HG03457 (cell line): ENCODE measurements around the gene LHX4.
"Not testable (repeated sequence)": the region's sequence is repeated elsewhere in the genome, so short reads cannot be mapped to it uniquely, and the experiment has no call there.

Experiments used
- ATAC-seq: cut with Tn5 transposase; IDR thresholded peaks from one replicate; pipeline ENCODE4 v1.9.1; 2021; ENCODE audit warnings: moderate number of reproducible peaks; ENCODE audit not compliant: unreplicated experiment

Gene LHX4

GRCh38 chr1:180196436-180197003 lies 33.5 kb upstream of the LHX4 start:
- ATAC-seq, result no peak

GRCh38 chr1:180197231-180197630 lies 32.8 kb upstream of the LHX4 start:
- no peak for ATAC-seq

- ATAC-seq, result no peak
Observed at GRCh38 chr1:180198196-180198595, 31.9 kb upstream of the LHX4 start.

DNA sequence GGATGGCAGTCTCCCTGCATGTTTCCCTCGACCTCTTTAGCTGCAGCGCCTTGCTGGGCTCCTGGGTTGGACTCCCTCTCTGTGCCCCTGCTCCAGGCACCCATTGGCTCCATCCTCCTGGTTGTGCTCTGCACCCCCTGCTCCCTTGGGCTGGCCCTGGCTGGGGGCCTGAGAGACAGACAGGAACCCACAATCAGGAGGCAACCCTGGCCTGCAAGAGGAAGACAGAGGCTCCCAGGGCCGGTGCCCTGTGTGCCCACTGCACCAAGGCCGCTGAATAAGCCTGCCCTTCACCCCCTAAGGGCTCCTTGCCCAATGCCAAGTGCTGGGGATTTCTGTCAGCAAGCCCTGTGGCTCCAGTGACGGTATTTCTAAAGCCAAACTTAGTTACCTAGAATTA lies 31.5 kb upstream of the LHX4 start:
- no peak for ATAC-seq

DNA sequence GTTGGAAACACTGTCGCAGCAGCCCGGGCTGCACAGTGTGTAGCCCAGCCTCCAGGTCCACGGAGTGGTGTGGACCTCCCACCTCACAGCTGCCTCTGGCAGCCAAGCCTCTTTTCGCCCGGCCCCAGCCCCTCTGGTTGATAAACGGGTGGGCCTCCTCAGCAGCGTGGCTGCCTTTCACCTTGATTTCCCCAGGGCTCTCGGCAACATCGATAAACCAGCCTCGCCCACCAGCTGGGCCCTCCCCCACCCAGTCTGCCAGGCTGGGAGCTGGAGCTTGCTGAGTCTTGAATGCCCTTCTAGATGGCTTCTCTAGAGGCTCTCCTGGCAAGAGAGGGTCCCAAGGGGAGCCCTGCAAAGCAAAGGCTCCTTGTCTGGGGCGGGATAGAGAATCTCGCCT lies 31.0 kb upstream of the LHX4 start:
- no peak for ATAC-seq

GRCh38 chr1:180201451-180202200 lies 28.4 kb upstream of the LHX4 start:
- ATAC-seq, result no peak

GRCh38 chr1:180202588-180202987 lies 27.5 kb upstream of the LHX4 start:
- ATAC-seq, result not testable (repeated sequence)

DNA sequence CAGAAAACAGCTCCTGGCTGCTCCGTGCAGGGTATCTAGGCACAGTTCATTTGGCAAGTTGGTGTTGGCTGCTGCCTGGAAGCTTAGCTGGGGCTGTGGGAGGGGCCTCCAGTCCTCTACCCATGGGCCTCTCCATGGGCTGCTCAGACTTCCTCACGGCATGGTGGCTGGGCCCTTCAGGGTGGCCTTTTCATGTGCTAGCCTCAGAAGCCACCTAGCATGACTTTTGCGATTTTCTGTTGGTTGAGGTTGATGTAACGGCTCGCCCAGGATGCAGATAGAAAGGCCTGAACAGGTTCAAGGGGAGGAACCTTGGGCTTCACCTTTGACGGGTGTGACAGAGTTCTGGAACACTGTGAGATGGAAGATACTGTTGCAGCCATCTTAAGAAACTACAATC lies 25.8 kb upstream of the LHX4 start:
- ATAC-seq, result no peak

DNA sequence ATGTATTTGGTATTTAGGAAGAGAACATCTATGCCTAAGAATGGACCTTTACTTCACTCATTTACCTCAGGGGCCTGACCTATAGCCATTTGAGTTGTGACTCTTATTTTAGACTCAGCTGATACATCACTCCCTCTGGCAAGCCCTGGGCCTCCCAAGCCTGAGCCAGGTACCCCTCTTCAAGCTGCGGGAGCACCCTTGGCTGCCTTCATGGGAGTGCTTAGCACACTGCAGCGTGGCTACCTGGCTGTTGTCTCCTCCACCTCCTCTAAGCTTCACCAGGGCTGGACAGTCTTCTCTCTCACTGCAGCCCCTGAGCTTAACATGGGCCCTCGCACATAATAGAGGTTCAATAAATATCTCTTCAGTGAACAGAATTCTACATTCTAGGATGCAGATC lies 23.5 kb upstream of the LHX4 start:
- ATAC-seq, result no peak

DNA sequence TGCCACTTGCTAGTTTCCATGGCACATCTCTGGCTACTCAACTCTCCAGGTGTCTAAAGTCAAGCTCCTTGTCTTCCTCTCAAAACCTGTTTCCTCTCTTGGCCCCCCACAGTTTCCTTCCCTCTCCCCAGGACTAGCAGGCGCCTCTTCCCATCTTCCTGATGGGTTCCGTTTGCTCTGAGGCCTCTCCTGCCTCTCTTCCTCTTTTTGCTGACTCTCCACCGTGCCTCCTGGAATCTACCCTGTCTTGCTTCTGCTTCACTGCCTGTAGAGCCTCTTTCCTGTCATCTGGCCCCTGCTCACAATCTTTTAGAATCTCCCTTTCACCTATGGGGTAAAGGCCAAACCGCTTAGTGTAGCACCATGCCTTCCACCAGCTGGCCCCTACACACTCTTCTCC lies 21.8 kb upstream of the LHX4 start:
- no peak for ATAC-seq

DNA sequence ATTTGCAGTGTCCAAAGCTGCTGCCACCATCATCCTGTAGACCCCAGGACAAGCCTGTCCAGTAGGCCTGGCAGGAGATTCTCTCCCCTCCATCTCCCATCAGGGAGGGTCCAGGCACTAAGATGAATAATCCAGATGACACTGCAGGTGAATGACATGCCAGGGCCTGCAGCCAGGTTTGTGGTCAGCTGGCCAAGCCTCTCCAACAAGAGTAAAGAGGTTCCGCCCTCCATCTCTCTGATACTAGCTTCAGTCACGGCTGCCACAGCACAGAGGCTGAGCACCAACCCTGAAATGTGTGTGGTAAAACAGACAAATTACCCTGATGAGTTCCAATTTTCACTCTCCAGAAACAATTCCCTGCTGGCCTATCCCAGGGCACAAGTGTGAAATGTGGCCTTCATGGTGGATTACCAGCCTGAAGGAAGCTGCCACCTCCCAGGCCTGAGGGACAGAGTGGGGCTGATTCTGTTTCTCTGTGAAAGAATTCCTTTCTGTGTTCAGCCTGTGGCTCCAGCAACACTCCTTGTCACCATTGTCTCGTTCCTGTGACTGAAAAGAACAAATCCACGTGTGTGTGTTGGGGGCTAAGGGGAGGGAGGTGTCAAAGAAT lies 19.9 kb upstream of the LHX4 start:
- ATAC-seq, result no peak

GRCh38 chr1:180211156-180211859 lies 18.8 kb upstream of the LHX4 start:
- no peak for ATAC-seq

DNA sequence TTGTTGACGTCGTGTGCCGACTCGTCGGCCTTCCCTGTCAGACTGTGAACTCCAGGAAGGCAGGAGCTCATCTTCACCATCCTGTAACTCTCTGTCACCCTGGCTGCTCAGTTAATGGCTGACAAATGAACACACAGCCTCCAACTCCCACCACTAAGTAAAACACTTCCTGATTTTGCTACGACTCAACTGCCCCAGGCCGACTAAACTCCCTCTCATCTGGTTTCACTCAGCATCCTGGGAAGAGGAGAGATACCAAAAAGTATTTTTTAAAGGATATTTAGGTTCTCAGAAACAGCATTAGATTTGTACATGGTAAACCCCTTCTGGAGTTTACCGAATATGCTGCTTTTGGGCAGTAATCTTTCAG lies 18.2 kb upstream of the LHX4 start:
- ATAC-seq, result no peak

- ATAC-seq, result no peak
Observed at GRCh38 chr1:180213401-180214170, 16.5 kb upstream of the LHX4 start.

GRCh38 chr1:180215856-180216625 lies 14.0 kb upstream of the LHX4 start:
- no peak for ATAC-seq

DNA sequence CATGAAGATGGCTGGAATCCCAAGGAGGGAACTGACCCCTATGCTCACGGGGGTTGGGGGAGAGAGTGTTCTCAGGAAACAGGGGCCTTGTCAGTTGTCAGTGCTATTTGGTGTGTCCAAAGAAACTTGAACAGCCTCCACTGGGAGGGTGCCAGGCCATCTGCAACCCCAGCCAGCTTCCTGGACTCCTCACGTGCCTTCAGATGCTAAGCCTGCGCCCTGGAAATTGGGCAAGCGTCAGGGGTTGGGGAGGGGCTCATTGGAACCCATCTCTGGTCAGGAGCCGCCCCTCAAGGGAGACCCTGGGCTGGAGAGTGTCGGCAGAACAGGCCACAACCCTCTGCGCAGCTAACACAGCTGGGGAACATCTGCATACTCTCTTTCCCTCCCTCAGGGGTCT lies 13.1 kb upstream of the LHX4 start:
- no peak for ATAC-seq

DNA sequence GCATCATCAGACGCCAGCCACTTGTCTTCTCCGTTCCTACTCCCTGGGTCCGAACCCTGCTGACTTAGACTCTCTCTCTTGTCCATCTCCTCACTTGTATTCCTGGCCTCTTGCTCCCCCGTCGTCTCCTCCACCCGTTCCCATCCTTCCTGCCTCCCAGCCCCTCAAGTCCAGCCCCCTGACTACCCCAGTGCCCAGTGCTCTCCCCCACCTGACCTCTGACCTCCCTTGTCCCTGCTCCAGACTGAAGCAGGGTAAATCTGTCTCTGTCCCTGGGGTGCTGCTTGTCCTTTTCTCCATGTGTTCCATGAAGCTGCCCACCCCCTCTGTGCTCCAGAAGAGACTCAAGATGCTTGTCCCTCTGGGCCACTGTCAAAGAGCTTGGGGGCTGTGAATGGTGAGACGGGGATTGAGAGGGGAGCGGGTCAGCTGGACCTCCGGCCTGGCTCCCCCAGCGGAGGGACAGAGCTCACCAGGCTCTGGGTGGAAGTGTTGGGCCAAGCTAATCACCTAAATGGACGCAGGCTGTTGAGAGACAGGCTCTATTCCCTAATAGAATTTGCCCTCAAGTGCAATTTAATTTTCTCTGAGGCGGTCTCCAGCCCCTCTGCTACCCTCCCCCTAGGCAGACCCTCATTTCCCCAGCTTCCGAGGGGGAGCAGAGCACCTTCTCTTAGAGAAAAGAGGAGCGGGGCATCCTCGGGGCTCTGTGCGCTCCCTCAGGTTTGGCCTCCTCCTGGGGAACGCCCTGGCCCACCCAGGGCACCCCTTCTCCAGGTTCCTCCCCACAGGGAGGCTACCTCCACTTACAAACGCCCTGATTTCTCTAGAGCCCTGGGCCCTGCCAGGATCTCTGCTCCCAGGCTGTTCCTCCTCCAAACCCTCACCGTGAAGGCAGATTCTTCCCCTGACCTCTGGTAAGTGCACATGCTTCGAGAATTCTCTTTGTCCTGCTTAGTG lies 11.0 kb upstream of the LHX4 start:
- no peak for ATAC-seq

- ATAC-seq, result no peak
Observed at GRCh38 chr1:180219776-180220175, 10.3 kb upstream of the LHX4 start.

GRCh38 chr1:180221462-180221861 lies 8.6 kb upstream of the LHX4 start:
- no peak for ATAC-seq
